Activated T-cell treated with anti-CD3 and anti-CD28 coated beads, Interleukin-2, amount 50 U/mL, for 72 hours (primary cell): ENCODE data around the gene PICALM. TPM values are rescaled to one million over a fixed set of nuclear protein-coding genes. Genes with fewer than 3 reads are reported as not detected.
A peak's percentile ranks its signal among the peaks of the same experiment; 100 is the strongest.
"Not testable (repeated sequence)": the region's sequence is repeated elsewhere in the genome, so short reads cannot be mapped to it uniquely, and the experiment has no call there.

Experiments used
- ATAC-seq, 2 donors: fragments of 150-1000 bp; cut with Tn5 transposase; replicated peaks in 1 of 2; 2 replicates each; pipeline ENCODE4 v1.10.0; 2021; ENCODE audit warnings: moderate library complexity in 2 of 2, mild to moderate bottlenecking in 1 of 2
- DNase-seq, 2 donors: peaks; one replicate each; pipeline ENCODE4 v3.0.0; 2021 to 2022; ENCODE audit warnings: mixed read lengths in 1 of 2
- H3K27ac Mint-ChIP-seq: one replicate; pipeline ENCODE4 v1.8.0; 2022; ENCODE audit warnings: mild to moderate bottlenecking, moderate library complexity, mixed read lengths
- H3K27me3 Mint-ChIP-seq: one replicate; pipeline ENCODE4 v1.8.0; 2022; ENCODE audit warnings: low read depth, mixed read lengths
- H3K36me3 Mint-ChIP-seq, 2 donors: one replicate each; pipeline ENCODE4 v1.8.0; 2022; ENCODE audit warnings: mixed read lengths in 2 of 2, mild to moderate bottlenecking in 1 of 2; ENCODE audit not compliant: insufficient read depth in 2 of 2
- H3K4me1 Mint-ChIP-seq: one replicate; pipeline ENCODE4 v1.8.0; 2022; ENCODE audit warnings: low read depth, mixed read lengths
- H3K4me3 Mint-ChIP-seq, 2 donors: one replicate each; pipeline ENCODE4 v1.8.0; 2022; ENCODE audit warnings: mild to moderate bottlenecking in 2 of 2, mixed read lengths in 2 of 2, moderate library complexity in 2 of 2
- H3K9me3 Mint-ChIP-seq, 2 donors: one replicate each; pipeline ENCODE4 v1.8.0; 2022; ENCODE audit warnings: mixed read lengths in 2 of 2
- total RNA-seq, 2 donors: library from RNA; stranded (reverse); gene quantifications; one replicate each; pipeline ENCODE4 v1.2.3, GENCODE V29; 2022

The PICALM gene
- 100 to 1,000 TPM in 1 of 2 donors, 10 to 100 TPM in 1; 70.3 to 103 TPM for total RNA-seq

DNA sequence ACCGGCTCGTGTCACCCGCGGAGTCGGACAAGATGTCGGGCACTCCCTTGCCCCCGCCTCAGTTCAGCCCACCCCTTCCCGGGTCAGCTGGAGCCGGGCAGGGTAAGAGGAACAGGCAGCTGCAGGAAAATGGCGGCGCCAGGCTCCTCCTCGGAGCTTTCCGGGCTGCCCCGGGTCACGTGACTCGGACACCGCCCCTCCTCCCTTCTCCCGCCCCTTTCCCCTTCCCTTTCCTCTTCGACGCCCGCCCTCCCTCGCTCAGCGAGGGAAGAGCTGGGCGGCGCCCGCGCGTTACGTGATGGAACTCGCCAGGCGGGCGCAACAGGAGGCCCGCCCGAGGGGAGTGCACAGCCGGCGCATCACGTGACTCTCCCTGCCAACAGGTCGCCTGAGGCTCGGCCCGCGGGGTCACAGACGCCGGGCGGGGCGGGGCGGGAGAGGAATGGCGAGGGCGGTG lies at the start of gene PICALM:
TSS of gene PICALM (minus strand) at position 134 of the 457 bp plus-strand sequence. CDS start 304 bp downstream, outside the sequence.
- no peaks in the 10 kb centered on the region for H3K9me3 Mint-ChIP-seq
- peaks cover 13 to 17% of the 10 kb centered on the region in 2 donors for H3K36me3 Mint-ChIP-seq
- peak within 1 kb of the TSS; percentile 93 for H3K27ac Mint-ChIP-seq
- H3K27me3 Mint-ChIP-seq: no peaks in the 10 kb centered on the region
- peak; percentile 97 to 99 for DNase-seq
- peak; percentile 88 to 89 for ATAC-seq
- peaks cover 33% of the 10 kb centered on the region for H3K4me1 Mint-ChIP-seq
- H3K4me3 Mint-ChIP-seq: peak within 1 kb of the TSS; percentile 88 to 99

DNA sequence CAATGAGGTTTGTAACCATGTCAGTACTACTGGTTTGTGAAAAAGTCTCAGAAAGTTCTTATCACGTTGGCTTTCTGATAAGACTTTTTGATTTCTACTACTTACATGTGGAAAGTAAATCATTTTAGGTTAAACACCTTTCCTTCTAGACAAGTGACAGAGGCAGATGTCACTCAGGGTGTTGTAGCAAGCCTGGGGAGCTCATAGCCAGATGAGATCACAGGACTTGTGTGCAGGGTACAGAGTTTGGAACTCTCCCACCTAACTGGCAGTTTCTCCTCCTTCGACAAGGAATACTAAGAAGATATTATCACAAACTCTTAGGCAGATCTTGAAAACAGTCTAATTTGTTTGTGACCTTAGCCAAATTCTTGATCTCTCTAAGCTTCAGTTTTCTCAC lies 49.4 kb upstream of the PICALM start:
- Mint-ChIP-seq H3K9me3 (no peaks in the 10 kb centered on the region), H3K4me3 (peak overlapping the region in 1 of 2 donors; percentile 41), H3K27me3 (peaks cover 14% of the 10 kb centered on the region), H3K27ac (peak overlapping the region; percentile 68), H3K36me3 (peaks cover 2 to 3% of the 10 kb centered on the region in 2 donors), H3K4me1 (peaks cover 46% of the 10 kb centered on the region)
- peak; percentile 57 to 64 for ATAC-seq
- DNase-seq: no peak

GRCh38 chr11:86117712-86118063 lies 48.8 kb upstream of the PICALM start:
- Mint-ChIP-seq H3K27ac (peak overlapping the region; percentile 68), H3K9me3 (no peaks in the 10 kb centered on the region), H3K4me3 (peak overlapping the region; percentile 28 to 41), H3K36me3 (peaks cover 2% of the 10 kb centered on the region in 2 donors), H3K4me1 (peaks cover 40% of the 10 kb centered on the region), H3K27me3 (peaks cover 14% of the 10 kb centered on the region)
- no peak for ATAC-seq
- no peak for DNase-seq

DNA sequence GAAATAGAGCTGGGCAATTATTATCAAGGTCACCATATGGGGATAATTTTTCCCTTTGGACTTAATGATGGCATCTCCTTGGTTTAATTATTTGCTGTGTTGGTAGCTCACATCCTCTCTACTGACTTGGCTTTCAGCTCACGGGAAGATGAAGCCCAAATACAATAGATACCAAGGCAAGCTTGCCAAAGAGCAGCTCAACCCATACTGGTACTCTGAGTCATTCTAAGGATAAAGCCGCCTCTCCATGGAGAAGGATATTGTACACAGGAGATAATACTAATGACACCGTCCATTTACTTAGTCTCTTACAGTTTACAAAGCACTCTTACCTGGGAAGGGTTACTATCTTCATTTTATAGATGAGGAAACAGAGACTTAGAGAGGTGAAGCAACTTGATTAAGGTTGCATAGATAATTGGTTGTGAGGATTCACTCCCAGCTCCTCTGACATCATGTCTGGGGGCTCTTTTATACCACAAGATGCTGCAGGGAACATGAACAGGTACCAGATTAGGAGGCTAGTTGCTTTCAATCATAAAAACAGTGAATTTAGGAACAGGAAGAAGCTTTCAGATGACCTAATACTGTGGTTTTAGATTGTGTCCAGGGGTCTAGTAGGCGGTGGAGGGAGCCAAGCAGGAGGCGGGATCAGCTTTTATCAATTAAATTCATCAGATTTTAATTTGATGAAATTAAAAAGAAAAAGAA lies 48.3 kb upstream of the PICALM start:
- Mint-ChIP-seq H3K9me3 (no peaks in the 10 kb centered on the region), H3K27ac (peak overlapping the region; percentile 98), H3K36me3 (peaks cover 2% of the 10 kb centered on the region in 2 donors), H3K4me3 (peak overlapping the region; percentile 54 to 91), H3K4me1 (peaks cover 37% of the 10 kb centered on the region), H3K27me3 (peaks cover 14% of the 10 kb centered on the region)
- no peak for ATAC-seq
- no peak for DNase-seq

GRCh38 chr11:86116386-86116726 lies 47.5 kb upstream of the PICALM start:
- Mint-ChIP-seq H3K4me1 (peaks cover 37% of the 10 kb centered on the region), H3K27me3 (peaks cover 10% of the 10 kb centered on the region), H3K36me3 (peaks cover 2% of the 10 kb centered on the region in 2 donors), H3K27ac (peak overlapping the region; percentile 98), H3K4me3 (peak overlapping the region; percentile 54 to 91), H3K9me3 (no peaks in the 10 kb centered on the region)
- peak; percentile 92 to 93 for ATAC-seq
- DNase-seq: peak; percentile 44 to 49

DNA sequence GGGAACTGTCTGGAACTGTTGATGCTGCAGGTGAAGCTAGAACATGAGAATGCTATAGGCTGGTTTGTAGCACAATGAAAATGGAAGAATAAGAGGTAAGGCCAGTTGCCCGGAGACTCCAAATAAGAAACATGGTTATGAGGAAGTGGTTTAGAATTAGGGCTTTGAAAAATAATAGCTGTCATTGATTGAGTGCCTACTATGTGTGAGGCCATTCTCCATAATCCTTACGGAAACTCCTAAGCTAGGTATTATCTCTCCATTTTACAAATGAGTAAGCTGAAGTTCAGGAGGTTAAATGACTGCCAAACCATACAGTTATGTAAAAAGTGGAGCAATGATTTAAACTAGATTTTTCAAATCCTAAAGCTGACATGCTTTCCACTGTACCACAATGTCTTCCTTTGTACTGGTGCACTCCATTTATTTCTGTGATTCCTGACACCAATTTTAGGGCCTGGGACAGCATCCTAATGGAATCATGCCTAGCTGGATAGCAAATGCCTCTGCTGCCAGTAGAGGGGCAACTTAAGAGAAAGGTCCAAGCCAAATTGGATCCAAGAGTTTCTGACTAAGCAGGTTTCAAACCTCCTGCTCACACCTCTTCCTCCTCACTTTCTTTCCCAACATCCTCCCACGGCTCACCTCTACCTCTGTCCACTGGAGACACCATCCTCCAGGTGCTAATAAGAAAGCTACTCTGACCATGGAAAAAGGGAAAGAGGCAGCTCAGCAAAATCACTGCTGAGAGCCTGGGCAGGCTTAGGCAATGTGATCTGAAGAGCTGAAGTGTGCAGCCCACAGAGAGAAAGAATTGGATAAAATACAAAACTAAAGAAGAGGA lies 46.9 kb upstream of the PICALM start:
- peaks cover 37% of the 10 kb centered on the region for H3K4me1 Mint-ChIP-seq
- H3K4me3 Mint-ChIP-seq: peak overlapping the region; percentile 54 to 91
- peaks cover 2% of the 10 kb centered on the region in 2 donors for H3K36me3 Mint-ChIP-seq
- H3K27ac Mint-ChIP-seq: peak overlapping the region; percentile 98
- ATAC-seq (peak; percentile 35 to 47), DNase-seq (no peak)
- peaks cover 4% of the 10 kb centered on the region for H3K27me3 Mint-ChIP-seq
- H3K9me3 Mint-ChIP-seq: no peaks in the 10 kb centered on the region

DNA sequence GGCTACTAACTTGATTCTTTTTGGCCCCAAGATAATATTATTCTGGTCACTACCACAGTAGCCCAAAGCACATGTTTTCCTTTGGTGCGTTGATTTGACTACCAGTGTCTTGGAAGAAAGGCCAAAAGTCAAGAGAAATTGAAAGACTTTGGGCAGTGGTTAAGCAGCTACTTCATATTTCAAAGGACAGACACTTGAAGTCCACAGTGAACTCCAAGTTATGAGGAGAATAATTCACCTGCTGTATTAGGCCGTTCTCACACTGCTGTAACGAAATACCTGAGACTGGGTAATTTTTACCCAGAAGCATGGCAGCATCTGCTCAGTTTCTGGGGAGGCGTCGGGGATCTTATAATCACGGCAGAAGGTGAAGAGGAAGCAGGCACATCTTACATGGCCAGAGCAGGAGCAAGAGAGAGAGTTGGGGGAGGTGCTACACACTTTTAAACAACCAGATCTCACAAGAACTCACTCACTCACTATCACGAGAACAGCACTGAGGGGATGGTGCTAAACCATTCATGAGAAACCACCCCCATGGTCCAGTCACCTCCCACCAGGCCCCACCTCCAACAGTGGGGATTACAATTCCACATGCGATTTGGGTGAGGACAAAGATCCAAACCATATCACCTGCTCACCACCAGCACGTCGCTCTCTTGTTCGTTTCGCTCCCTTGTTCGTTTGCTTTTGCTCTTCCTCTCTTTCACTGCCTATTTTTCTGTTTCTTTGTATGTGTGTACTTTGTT lies 40.2 kb upstream of the PICALM start:
- H3K9me3 Mint-ChIP-seq: peaks cover 0 to 3% of the 10 kb centered on the region in 2 donors
- peaks cover 5% of the 10 kb centered on the region for H3K4me1 Mint-ChIP-seq
- H3K4me3 Mint-ChIP-seq: no peak overlapping the region
- ATAC-seq: no peak
- no peak overlapping the region for H3K27ac Mint-ChIP-seq
- peaks cover 2% of the 10 kb centered on the region in 2 donors for H3K36me3 Mint-ChIP-seq
- DNase-seq: no peak
- H3K27me3 Mint-ChIP-seq: no peaks in the 10 kb centered on the region

GRCh38 chr11:86108191-86108590 lies 39.3 kb upstream of the PICALM start:
- no peak for ATAC-seq
- H3K36me3 Mint-ChIP-seq: peaks cover 0 to 2% of the 10 kb centered on the region in 2 donors
- H3K4me3 Mint-ChIP-seq: no peak overlapping the region
- H3K4me1 Mint-ChIP-seq: peaks cover 5% of the 10 kb centered on the region
- no peak for DNase-seq
- no peak overlapping the region for H3K27ac Mint-ChIP-seq
- peaks cover 0 to 3% of the 10 kb centered on the region in 2 donors for H3K9me3 Mint-ChIP-seq
- H3K27me3 Mint-ChIP-seq: no peaks in the 10 kb centered on the region

DNA sequence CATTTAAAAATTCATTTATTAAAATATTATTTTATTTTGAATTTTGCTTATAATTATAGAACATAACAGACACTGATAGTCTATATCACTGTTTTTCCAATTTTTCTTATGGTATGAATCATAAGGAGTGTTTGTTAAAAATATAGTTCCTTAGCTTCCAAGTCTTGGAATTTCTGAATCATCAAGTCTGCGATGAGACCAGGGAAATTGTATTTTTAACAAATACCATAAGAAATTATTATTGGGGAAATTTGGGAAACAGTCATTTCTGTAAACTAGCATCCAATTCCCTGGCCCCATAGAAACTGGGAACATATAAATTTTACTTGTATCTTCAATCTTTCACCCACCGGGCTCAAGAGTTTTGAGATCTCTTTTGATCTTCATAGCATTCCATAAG lies 38.0 kb upstream of the PICALM start:
- peaks cover 5% of the 10 kb centered on the region for H3K4me1 Mint-ChIP-seq
- no peak for ATAC-seq
- H3K4me3 Mint-ChIP-seq: no peak overlapping the region
- H3K9me3 Mint-ChIP-seq: peaks cover 0 to 3% of the 10 kb centered on the region in 2 donors
- H3K27me3 Mint-ChIP-seq: no peaks in the 10 kb centered on the region
- peaks cover 0 to 2% of the 10 kb centered on the region in 2 donors for H3K36me3 Mint-ChIP-seq
- DNase-seq: no peak
- H3K27ac Mint-ChIP-seq: no peak overlapping the region

GRCh38 chr11:86106031-86106430 lies 37.1 kb upstream of the PICALM start:
- not testable (repeated sequence) for DNase-seq, H3K27me3 Mint-ChIP-seq, H3K27ac Mint-ChIP-seq, H3K9me3 Mint-ChIP-seq, H3K4me3 Mint-ChIP-seq, H3K4me1 Mint-ChIP-seq, ATAC-seq, H3K36me3 Mint-ChIP-seq

- not testable (repeated sequence) for H3K4me1 Mint-ChIP-seq, ATAC-seq, H3K27ac Mint-ChIP-seq, DNase-seq, H3K27me3 Mint-ChIP-seq, H3K9me3 Mint-ChIP-seq, H3K36me3 Mint-ChIP-seq, H3K4me3 Mint-ChIP-seq
Observed at GRCh38 chr11:86105601-86106000, 36.7 kb upstream of the PICALM start.

DNA sequence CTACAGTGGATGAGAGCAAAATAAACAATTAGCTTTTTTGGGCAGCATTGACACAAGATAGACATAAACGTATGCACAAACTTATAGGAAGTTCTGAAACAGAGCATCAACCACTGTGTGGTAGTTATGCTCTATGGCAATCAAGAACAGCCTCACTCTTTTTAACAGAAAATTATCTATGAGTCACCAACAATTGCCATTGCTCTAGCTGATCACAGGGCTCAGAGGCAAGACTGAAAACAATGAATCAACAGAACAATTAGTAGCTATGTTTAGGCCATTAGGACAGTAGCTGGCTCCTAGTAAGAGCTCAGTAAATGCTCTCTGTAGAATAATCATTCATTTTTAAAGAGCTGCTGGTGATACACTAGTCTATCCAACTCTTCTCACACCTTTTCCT lies 34.9 kb upstream of the PICALM start:
- peaks cover 0 to 2% of the 10 kb centered on the region in 2 donors for H3K36me3 Mint-ChIP-seq
- no peak overlapping the region for H3K27ac Mint-ChIP-seq
- H3K4me1 Mint-ChIP-seq: no peaks in the 10 kb centered on the region
- H3K9me3 Mint-ChIP-seq: peaks cover 1 to 3% of the 10 kb centered on the region in 2 donors
- ATAC-seq (no peak), DNase-seq (no peak)
- H3K27me3 Mint-ChIP-seq: no peaks in the 10 kb centered on the region
- H3K4me3 Mint-ChIP-seq: no peak overlapping the region
